ENCODE data around the gene TOR2A. TPM values are rescaled to one million over a fixed set of nuclear protein-coding genes. Genes with fewer than 3 reads are reported as not detected.
A peak's percentile ranks its signal among the peaks of the same experiment; 100 is the strongest.

The TOR2A gene
- total and polyA plus RNA-seq, 9 of the 15 experiments (the other 6 are each of a cell fraction or from before 2014, with no cell fraction given) = 0.80 to 25.9 (median 11.1) TPM

GRCh38 chr9:127734247-127734746 is 797 bp downstream of the TOR2A start (continued):
- TF ChIP-seq ETS1 (conservative IDR thresholded peaks at IDR 0.05; ENCODE audit: control insufficient read depth, low read depth, low read length) = no peak
- TF ChIP-seq ZNF277 (CRISPR knock-in tag; IDR thresholded peaks at IDR 0.05; ENCODE audit: borderline replicate concordance) = no peak
- TF ChIP-seq MYC (IDR thresholded peaks at IDR 0.05; ENCODE audit: low read depth, low read length) = peak; percentile 64; the same call in 1 of the 2 replicates
- TF ChIP-seq MYC (CRISPR knock-in tag; IDR thresholded peaks at IDR 0.05; ENCODE audit: borderline replicate concordance, low read depth) = 0 out of 2 replicates have a peak, but pooled peaks have one; percentile 38
- no peak for TF ChIP-seq SRSF9 (IDR thresholded peaks at IDR 0.05; ENCODE audit: borderline replicate concordance, low read depth, low read length)
- no peak for TF ChIP-seq ASH1L (IDR thresholded peaks at IDR 0.05; ENCODE audit: borderline replicate concordance, low read depth, partially characterized antibody)
- TF ChIP-seq STAT5B (CRISPR knock-in tag; IDR thresholded peaks at IDR 0.05) = no peak
- no peak for TF ChIP-seq ZNF518B (CRISPR knock-in tag; IDR thresholded peaks at IDR 0.05)
- TF ChIP-seq ZNF445 (CRISPR knock-in tag; IDR thresholded peaks at IDR 0.05; ENCODE audit: low read depth) = no peak
- TF ChIP-seq FOXO4 (CRISPR knock-in tag; IDR thresholded peaks at IDR 0.05) = no peak
- no peak for TF ChIP-seq SIX5 (IDR thresholded peaks at IDR 0.05; ENCODE audit: borderline replicate concordance in 1 of 2, insufficient read depth in 1 of 2, low read depth in 1 of 2, low read length in 2 of 2)
- no peak for TF ChIP-seq HOXB6 (CRISPR knock-in tag; IDR thresholded peaks at IDR 0.05; ENCODE audit: borderline replicate concordance)
- TF ChIP-seq KLF6 (CRISPR knock-in tag; IDR thresholded peaks at IDR 0.05; ENCODE audit: borderline replicate concordance) = no peak
- TF ChIP-seq RUNX1 (IDR thresholded peaks at IDR 0.05; ENCODE audit: low read depth) = no peak
- no peak for TF ChIP-seq ETV6 (IDR thresholded peaks at IDR 0.05; ENCODE audit: borderline replicate concordance in 1 of 2, low read depth in 2 of 2, low read length in 1 of 2)
- TF ChIP-seq ETV6 (CRISPR knock-in tag; IDR thresholded peaks at IDR 0.05; ENCODE audit: borderline replicate concordance) = peak; percentile 84; the same call in 1 of the 2 replicates
- peak; percentile 54; the same call in 1 of the 2 replicates for TF ChIP-seq TFAP4 (CRISPR knock-in tag; IDR thresholded peaks at IDR 0.05; ENCODE audit: borderline replicate concordance)
- no peak for TF ChIP-seq POLR3G (IDR thresholded peaks at IDR 0.05; ENCODE audit: extremely low read depth, insufficient read length, insufficient replicate concordance)
- TF ChIP-seq KLF10 (CRISPR knock-in tag; IDR thresholded peaks at IDR 0.05) = no peak
